Motor neuron (in vitro differentiated cells): Measurements from ENCODE around the gene ZSWIM4. TPM values are rescaled to one million over a fixed set of nuclear protein-coding genes. Genes with fewer than 3 reads are reported as not detected.

ENCODE experiments used
- ATAC-seq, 8 experiments: fragments of 200-7000 bp; cut with Tn5 transposase; replicated peaks in 6 of 8; 2 replicates each; pipeline ENCODE4 v1.8.0; 2021; ENCODE audit warnings: mild to moderate bottlenecking in 8 of 8, moderate library complexity in 8 of 8
- H3K27ac ChIP-seq, 2 donors: fragments of 250-450 bp; sonication (Bioruptor Pico); 2 replicates each; pipeline ENCODE4 v1.9.0; 2021; ENCODE audit warnings: antibody characterized with exemption in 2 of 2, mild to moderate bottlenecking in 2 of 2, moderate library complexity in 1 of 2
- H3K4me1 ChIP-seq, 2 donors: fragments of 250-450 bp; sonication (Bioruptor Pico); replicated peaks in 1 of 2; 2 replicates each; pipeline ENCODE4 v1.6.1; 2021; ENCODE audit warnings: antibody characterized with exemption in 2 of 2, mild to moderate bottlenecking in 2 of 2, moderate library complexity in 1 of 2
- H3K4me3 ChIP-seq, 5 donors: fragments of 250-450 bp; sonication (Bioruptor Pico); 2 replicates each; pipeline ENCODE4 v1.9.0; 2021; ENCODE audit warnings: antibody characterized with exemption in 5 of 5, mild to moderate bottlenecking in 5 of 5, moderate library complexity in 4 of 5
- WGBS, 10 experiments: fragments of 450-650 bp; shearing (Covaris generic); methylation state at CpG; one replicate each; pipeline ENCODE4 v1.0.0; 2022; 5-methylcytosine and 5-hydroxymethylcytosine counted together
- in situ Hi-C, 9 experiments: fragments of 400-800 bp; cut with MboI; loops; one replicate each; pipeline ENCODE4 v1.15.0; 2021; ENCODE audit warnings: low sequenced_read_pairs in 9 of 9, low pct_unique_long_range_greater_than_20kb in 2 of 9; ENCODE audit not compliant: unreplicated experiment in 9 of 9
- total RNA-seq, 8 experiments: library from RNA; unstranded; fragments of 300-600 nt; gene quantifications; 2 replicates each; pipeline versions ENCODE4 v1.2.3 to v1.2.4, GENCODE V29; 2022

Gene ZSWIM4
- total RNA-seq, 8 experiments from 2014 or later = 1.2 to 14.5 (median 8.6) TPM

- ATAC-seq = no peak
- Histone ChIP-seq H3K4me3 (no peak overlapping the region), H3K27ac (no peak overlapping the region), H3K4me1 (peaks cover 7 to 8% of the 10 kb centered on the region in 2 donors)
- in situ Hi-C loops = no loop called here
- 91 to 100% (median 98%) methylated on average over 1 to 13 of the region's 22 CpGs; no CpG with 5 or more reads in 5 of the 10 experiments for WGBS, 10 experiments
These were observed 4.4 kb downstream of the ZSWIM4 start for GRCh38 chr19:13799669-13800068.

- in situ Hi-C loops = no loop called here
- no peaks in the 10 kb centered on the region for H3K4me1 ChIP-seq
- H3K27ac ChIP-seq = no peak overlapping the region
- no peak overlapping the region for H3K4me3 ChIP-seq
- 88 to 100% (median 100%) methylated on average over 1 to 6 of the region's 9 CpGs; no CpG with 5 or more reads in 5 of the 10 experiments for WGBS, 10 experiments
- no peak for ATAC-seq
These were observed 7.8 kb downstream of the ZSWIM4 start for GRCh38 chr19:13803038-13803437.

GRCh38 chr19:13804830-13805683, 9.8 kb downstream of the ZSWIM4 start:
- peak in 3 of 8 experiments; percentile 19 to 32 (median 24) for ATAC-seq
- no peak overlapping the region for H3K4me3 ChIP-seq
- 72 to 100% (median 91%) methylated on average over 1 to 13 of the region's 35 CpGs; no CpG with 5 or more reads in 6 of the 10 experiments for WGBS, 10 experiments
- in situ Hi-C loops = no loop called here
- no peak overlapping the region for H3K27ac ChIP-seq
- H3K4me1 ChIP-seq = no peaks in the 10 kb centered on the region

- H3K4me3 ChIP-seq = no peak overlapping the region
- WGBS, 10 experiments = 90 to 100% (median 100%) methylated on average over 1 to 3 of the region's 3 CpGs; no CpG with 5 or more reads in 4 of the 10 experiments
- H3K4me1 ChIP-seq = no peaks in the 10 kb centered on the region
- no peak for ATAC-seq
- in situ Hi-C loops = no loop called here
- H3K27ac ChIP-seq = no peak overlapping the region
These were observed 11.5 kb downstream of the ZSWIM4 start for GRCh38 chr19:13806728-13807127.

GRCh38 chr19:13807421-13808021, 12.3 kb downstream of the ZSWIM4 start:
- no peak for ATAC-seq
- Histone ChIP-seq H3K4me1 (no peaks in the 10 kb centered on the region), H3K27ac (no peak overlapping the region), H3K4me3 (no peak overlapping the region)
- in situ Hi-C loops = no loop called here
- 70 to 100% (median 100%) methylated on average over 1 to 3 of the region's 3 CpGs; no CpG with 5 or more reads in 3 of the 10 experiments for WGBS, 10 experiments

- WGBS, 10 experiments = 80 to 94% methylated on average over 1 to 13 of the region's 34 CpGs; no CpG with 5 or more reads in 8 of the 10 experiments
These were observed 13.6 kb downstream of the ZSWIM4 start for GRCh38 chr19:13808856-13809255.

GRCh38 chr19:13812544-13812943, 17.3 kb downstream of the ZSWIM4 start:
- Histone ChIP-seq H3K4me1 (no peaks in the 10 kb centered on the region), H3K4me3 (no peak overlapping the region), H3K27ac (no peak overlapping the region)
- WGBS, 10 experiments = 90 to 100% (median 93%) methylated on average over 2 to 10 of the region's 11 CpGs; no CpG with 5 or more reads in 4 of the 10 experiments
- ATAC-seq = no peak
- in situ Hi-C loops = no loop called here

More at GRCh38 chr19:13808856-13809255, 13.6 kb downstream of the ZSWIM4 start:
- in situ Hi-C loops = no loop called here
- Histone ChIP-seq H3K27ac (no peak overlapping the region), H3K4me3 (no peak overlapping the region), H3K4me1 (no peaks in the 10 kb centered on the region)
- ATAC-seq = no peak

GRCh38 chr19:13813147-13813546, 17.9 kb downstream of the ZSWIM4 start:
- Histone ChIP-seq H3K4me3 (no peak overlapping the region), H3K27ac (no peak overlapping the region), H3K4me1 (no peaks in the 10 kb centered on the region)
- WGBS, 10 experiments = 78 to 100% (median 91%) methylated on average over 1 to 2 of the region's 2 CpGs; no CpG with 5 or more reads in 4 of the 10 experiments
- no peak for ATAC-seq
- in situ Hi-C loops = no loop called here

GRCh38 chr19:13814550-13814949, 19.3 kb downstream of the ZSWIM4 start:
- ATAC-seq = no peak
- Histone ChIP-seq H3K27ac (no peak overlapping the region), H3K4me3 (no peak overlapping the region), H3K4me1 (no peaks in the 10 kb centered on the region)
- in situ Hi-C loops = no loop called here
- WGBS, 10 experiments = 80 to 100% (median 97%) methylated on average over 1 to 6 of the region's 21 CpGs; no CpG with 5 or more reads in 6 of the 10 experiments

GRCh38 chr19:13817018-13817614, 21.9 kb downstream of the ZSWIM4 start:
- Histone ChIP-seq H3K4me3 (no peak overlapping the region), H3K4me1 (no peaks in the 10 kb centered on the region), H3K27ac (no peak overlapping the region)
- ATAC-seq = peak in 4 of 8 experiments; percentile 27 to 53 (median 48)
- in situ Hi-C loops = no loop called here
- WGBS, 10 experiments = 40 to 100% (median 80%) methylated on average over 1 to 3 of the region's 11 CpGs; no CpG with 5 or more reads in 5 of the 10 experiments

GRCh38 chr19:13817615-13818371, 22.6 kb downstream of the ZSWIM4 start:
- 20 to 70% (median 32%) methylated on average over 2 to 4 of the region's 35 CpGs; no CpG with 5 or more reads in 7 of the 10 experiments for WGBS, 10 experiments
- in situ Hi-C loops = no loop called here
- no peak overlapping the region for H3K4me3 ChIP-seq
- no peaks in the 10 kb centered on the region for H3K4me1 ChIP-seq
- no peak overlapping the region for H3K27ac ChIP-seq
- ATAC-seq = peak in 4 of 8 experiments; percentile 32 to 80 (median 70)

- no peak overlapping the region for H3K27ac ChIP-seq
- no peaks in the 10 kb centered on the region for H3K4me1 ChIP-seq
- WGBS, 10 experiments = 20 to 100% methylated on average over 1 to 3 of the region's 11 CpGs; no CpG with 5 or more reads in 8 of the 10 experiments
- ATAC-seq = peak in 1 of 8 experiments; percentile 5
- no peak overlapping the region for H3K4me3 ChIP-seq
- in situ Hi-C loops = no loop called here
These were observed 24.0 kb downstream of the ZSWIM4 start for GRCh38 chr19:13819238-13819637.
